Activated T-cell treated with anti-CD3 and anti-CD28 coated beads, Interleukin-2, amount 50 U/mL, for 1 hour (primary cell): ENCODE results near the gene MMAB.

Source experiments
- DNase-seq: peaks from one replicate; pipeline ENCODE4 v3.0.0-alpha.2; 2020

MMAB gene

DNA sequence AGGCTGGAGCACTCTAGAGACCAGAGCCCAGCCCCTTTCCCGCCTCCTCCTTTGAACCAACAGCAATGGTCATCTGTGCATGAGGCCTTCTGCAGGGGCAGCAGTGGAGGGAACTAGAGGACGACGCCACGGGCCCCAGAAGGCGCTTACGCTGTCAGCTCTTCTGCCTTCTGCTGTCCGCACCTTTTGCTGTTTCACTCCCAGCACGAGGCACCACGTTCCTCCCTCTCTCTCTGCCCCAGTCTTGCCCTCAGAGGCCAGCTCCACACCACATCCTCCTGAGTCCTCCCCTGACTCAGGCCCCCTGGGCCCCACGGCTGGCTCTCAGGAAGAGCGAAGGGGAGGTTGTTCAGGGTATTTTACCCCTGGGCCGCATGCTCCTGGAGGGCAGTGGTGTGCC lies 15.5 kb downstream of the MMAB start:
- no peak for DNase-seq

GRCh38 chr12:109557200-109557599 lies 16.1 kb downstream of the MMAB start:
- no peak for DNase-seq

DNA sequence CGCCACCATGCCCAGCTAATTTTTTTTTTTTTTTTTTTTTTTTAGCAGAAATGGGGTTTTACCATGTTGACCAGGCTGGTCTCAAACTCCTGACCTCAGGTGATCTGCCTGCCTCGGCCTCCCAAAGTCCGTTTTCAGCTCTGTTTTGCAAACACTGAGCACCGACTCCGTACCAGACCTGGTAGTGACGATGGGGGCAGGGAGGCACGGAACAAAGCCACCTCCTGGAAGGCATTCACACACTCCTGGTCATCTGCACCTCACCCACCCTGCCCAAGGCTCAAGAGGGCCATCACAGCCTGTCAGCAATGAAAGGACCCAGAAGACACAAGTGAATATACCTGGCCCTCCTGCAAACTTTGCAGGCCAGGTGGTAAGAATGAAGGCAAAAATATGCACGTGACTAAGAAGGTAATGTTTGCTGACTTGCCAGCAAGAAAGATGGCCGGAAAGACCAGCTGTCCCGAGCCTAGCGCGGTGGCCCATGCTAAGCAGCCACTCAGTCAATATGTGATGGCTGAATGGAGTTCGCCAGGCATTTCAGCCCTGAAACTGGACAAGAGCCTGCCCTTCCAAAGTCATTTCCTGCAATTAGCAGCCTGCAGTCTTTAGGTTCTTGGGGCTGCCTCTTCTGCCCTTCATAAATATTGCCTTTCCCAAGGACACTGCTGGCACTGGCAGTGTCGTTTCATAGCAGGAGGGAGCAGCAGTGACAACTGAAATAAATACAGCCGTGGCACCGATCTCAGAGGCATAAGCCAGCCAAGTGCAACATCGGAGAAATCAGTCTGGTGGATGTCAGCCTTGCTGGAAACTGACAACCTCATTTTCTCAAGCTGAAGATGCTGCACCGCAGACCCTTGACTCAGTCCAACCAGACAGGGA lies 17.6 kb downstream of the MMAB start:
- no peak for DNase-seq

GRCh38 chr12:109554761-109555160 lies 18.5 kb downstream of the MMAB start:
- no peak for DNase-seq

DNA sequence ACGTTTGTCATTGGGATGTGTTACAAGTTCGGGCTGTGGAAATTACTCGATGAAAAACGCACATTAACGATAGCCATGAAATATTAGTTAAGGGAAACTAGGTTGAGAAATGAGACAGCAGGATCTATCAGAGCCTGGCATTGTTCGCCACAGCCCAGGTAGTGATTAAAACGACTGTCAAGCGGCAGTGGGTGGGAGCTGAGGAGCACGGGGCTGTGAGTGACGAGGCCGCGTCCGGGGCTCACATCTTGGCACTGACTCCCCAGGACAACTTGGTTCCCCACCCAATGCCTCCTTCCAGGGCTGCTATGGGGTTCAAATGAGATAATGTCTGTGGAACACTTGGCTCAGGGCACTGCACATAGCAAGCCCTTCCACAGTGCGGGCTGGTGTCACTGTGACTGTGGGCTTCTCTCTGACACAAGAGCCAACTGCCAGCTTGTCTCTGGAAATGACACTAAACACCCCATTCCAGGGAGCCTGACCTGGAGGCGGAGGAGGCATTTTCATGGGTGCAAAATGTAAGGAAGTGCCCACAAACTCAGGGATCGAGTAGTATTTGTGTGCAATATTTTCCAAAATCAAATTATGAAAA lies 19.3 kb downstream of the MMAB start:
- no peak for DNase-seq

DNA sequence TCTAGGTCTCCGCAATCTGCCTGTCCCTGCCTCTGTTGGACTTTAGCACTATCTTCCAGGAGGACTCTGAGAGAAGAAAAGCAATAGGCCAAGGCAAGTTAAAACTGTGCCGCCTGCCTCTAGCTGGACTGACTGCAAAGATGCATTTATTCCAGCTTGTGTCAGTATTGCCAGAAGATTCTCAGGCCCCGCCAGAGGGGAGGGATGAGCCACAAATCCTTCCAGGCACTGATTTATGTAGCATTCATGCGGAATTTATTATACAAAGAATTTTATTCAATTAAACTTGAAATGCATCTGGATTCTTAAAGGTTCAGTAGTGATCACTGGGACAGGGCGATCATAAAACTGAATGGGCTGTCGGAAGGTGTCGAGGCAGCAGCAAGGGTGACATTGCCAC lies 19.8 kb downstream of the MMAB start:
- DNase-seq = no peak

GRCh38 chr12:109552971-109553370 lies 20.3 kb downstream of the MMAB start:
- no peak for DNase-seq

DNA sequence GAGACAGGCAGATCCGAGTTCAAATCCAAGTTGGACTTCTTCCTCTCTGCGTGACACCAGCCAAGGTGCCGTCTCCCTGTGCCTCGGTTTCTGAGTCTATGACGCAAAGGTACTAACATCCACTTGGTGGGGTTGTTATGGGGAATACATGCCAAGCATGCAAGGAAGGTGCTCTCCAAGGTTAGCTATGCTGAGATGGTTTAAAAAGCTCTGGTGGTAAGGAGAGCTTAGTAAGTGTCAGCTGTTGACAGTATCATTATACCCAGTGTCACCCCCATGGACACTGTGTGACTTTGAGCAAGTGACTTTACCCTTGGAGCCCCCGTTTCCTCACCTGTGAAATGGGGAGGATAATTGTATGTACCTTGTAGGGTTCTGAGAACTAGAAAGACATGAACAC lies 22.2 kb downstream of the MMAB start:
- no peak for DNase-seq

GRCh38 chr12:109550281-109550680 lies 23.0 kb downstream of the MMAB start:
- no peak for DNase-seq

- DNase-seq = no peak
These were observed 23.6 kb downstream of the MMAB start for GRCh38 chr12:109549613-109550270.

GRCh38 chr12:109548258-109548657 lies 25.0 kb downstream of the MMAB start:
- no peak for DNase-seq

DNA sequence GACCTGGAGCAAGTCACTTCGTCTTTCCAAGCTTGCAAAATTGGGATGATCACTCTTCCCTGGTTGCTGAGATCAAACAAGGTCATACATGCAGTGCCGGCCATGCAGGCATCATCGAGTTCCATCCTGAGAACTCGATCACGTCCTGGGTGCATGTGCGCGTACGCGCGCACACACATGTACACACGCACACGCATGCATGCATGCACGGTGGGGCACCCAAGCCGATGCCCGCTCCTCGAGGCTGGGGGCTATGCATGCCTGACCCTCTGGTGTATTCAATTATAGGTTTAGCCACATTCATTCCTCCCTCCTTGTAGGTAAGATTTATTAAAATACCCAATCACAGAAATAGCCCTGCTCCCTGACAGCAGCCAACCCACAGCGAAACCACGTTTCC lies 26.0 kb downstream of the MMAB start:
- no peak for DNase-seq

DNA sequence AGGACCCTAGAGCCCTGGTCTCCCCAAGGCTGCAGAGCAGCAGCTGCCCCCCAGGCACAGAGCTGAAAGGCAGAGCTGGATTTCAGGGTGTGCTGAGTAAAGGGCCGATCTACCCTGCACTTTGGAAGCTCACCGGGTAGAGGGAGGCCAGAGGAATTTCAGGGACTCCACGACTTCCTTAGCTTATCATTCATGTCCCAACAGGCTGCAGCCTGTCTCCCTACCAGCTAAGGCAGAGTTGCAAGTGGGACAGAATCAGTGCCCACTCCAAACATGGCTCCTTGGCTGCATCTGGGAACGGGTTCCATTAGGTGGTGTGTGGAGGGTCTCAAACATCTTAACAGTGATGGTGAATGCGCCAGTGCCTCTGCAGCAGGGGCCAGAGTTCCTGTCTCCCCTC lies 27.5 kb downstream of the MMAB start:
- no peak for DNase-seq

- DNase-seq = no peak
These were observed 28.3 kb downstream of the MMAB start for GRCh38 chr12:109544955-109545531.

- no peak for DNase-seq
These were observed 30.4 kb downstream of the MMAB start for GRCh38 chr12:109542876-109543275.

GRCh38 chr12:109542014-109542413 lies 31.3 kb downstream of the MMAB start:
- DNase-seq = no peak

DNA sequence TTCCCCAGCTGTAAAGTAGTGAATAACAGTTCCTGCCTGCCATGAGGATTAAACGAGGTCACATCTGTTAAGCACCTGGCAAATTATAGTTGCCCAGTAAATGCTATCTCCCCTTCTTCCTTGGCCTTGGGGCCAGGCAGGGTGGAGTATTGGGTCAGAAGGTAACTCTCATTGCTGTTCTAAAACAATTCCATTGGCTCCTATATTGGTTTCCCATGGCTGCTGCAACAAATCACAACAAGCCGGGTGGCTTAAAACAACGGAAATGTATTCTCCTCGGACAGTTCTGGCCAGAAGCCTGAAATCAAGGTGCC lies 31.9 kb downstream of the MMAB start:
- DNase-seq = no peak

GRCh38 chr12:109540526-109541412 lies 32.5 kb downstream of the MMAB start:
- DNase-seq = no peak

DNA sequence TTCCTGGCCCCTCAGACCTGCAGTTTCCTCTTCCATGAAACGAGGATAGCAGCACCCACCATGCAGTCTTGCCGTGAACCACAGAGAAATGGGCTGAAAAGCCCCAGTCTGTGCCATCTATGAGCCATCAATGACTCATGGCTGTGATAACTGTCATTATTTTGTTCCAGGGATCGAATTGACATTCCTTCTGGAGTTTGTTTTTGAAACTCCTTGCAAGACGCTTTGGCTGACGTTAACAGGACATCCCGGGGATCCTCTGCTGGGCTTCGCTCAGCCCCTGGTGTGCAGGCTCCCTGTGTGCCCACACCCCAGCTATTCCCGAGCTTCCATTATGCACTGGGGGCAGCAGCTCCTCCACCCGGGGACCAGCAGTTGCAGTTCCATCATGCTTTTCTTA lies 33.8 kb downstream of the MMAB start:
- DNase-seq = no peak

- DNase-seq = no peak
These were observed 35.0 kb downstream of the MMAB start for GRCh38 chr12:109538191-109538863.

GRCh38 chr12:109537136-109537535 lies 36.2 kb downstream of the MMAB start:
- no peak for DNase-seq

DNA sequence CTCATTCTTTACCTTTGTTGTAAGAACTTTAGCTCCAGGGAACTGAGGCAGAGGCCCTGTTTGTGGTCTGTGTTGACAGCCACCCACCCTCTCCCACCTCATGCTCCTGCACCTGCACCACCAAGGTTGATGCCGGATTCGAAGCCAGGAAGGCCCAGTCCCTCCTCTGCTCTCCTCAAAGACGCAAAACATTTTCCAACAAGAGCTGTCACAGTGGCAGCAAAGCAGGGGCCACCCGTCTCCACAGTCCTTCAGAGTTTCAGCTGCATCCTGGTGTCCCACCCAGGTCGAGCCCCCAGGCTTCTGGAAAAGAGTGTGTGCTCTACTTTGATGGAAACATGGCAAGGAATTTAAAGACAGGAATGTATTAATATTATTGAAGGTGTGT lies 37.4 kb downstream of the MMAB start:
- no peak for DNase-seq
